ACC112 (cell line): ENCODE results near the gene TIGD6.

Experiments used
- H2AFZ ChIP-seq: fragments of 200-600 bp; sonication (generic); one replicate; pipeline ENCODE4 v1.6.0; 2017; ENCODE audit warnings: antibody characterized with exemption, low read length; ENCODE audit not compliant: unreplicated experiment
- H3K27ac ChIP-seq: fragments of 200-600 bp; sonication (generic); 2 replicates; pipeline ENCODE4 v1.5.1; 2014; ENCODE audit warnings: low read depth, mild to moderate bottlenecking, antibody characterized with exemption, low read length, moderate library complexity
- H3K27me3 ChIP-seq: fragments of 200-600 bp; sonication (generic); 2 replicates; pipeline ENCODE4 v1.6.1; 2014; ENCODE audit warnings: mild to moderate bottlenecking, antibody characterized with exemption, low read length, moderate library complexity, mixed read lengths; ENCODE audit not compliant: insufficient read depth
- H3K36me3 ChIP-seq: fragments of 200-600 bp; sonication (generic); 2 replicates; pipeline ENCODE4 v1.6.1; 2016; ENCODE audit warnings: mild to moderate bottlenecking, antibody characterized with exemption, low read length, moderate library complexity, mixed read lengths; ENCODE audit not compliant: insufficient read depth
- H3K4me1 ChIP-seq: fragments of 200-600 bp; sonication (generic); one replicate; pipeline ENCODE4 v1.6.1; 2016; ENCODE audit warnings: low read length, mixed read lengths; ENCODE audit not compliant: insufficient read depth, unreplicated experiment, control insufficient read depth
- H3K4me3 ChIP-seq: fragments of 200-600 bp; sonication (generic); 2 replicates; pipeline ENCODE4 v1.5.1; 2014; ENCODE audit warnings: mild to moderate bottlenecking, low read depth, low read length
- H3K79me2 ChIP-seq: fragments of 200-600 bp; sonication (generic); one replicate; pipeline ENCODE4 v1.6.0; 2016; ENCODE audit warnings: low read length; ENCODE audit not compliant: control insufficient read depth, unreplicated experiment, insufficient read depth

Gene TIGD6

DNA sequence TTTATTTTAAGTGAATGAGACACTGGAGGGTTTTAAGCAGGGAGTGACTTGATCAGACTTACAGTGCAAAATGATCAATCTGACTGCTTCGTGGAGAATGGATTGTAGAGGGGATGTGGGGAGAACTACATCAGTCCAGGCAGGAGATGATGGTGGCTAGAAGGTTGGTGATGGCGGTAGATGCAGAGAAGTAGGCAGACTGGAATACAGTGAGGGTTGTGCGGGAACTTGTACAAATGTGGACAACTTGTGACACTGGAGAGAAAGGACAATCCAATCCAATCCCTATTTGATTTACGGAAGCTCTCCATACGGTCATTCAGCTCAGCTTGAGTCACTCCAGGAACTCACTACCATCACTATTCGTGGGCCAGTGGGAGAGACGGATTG is 593 bp downstream of the TIGD6 start:
- H3K27ac ChIP-seq, result peak overlapping the region; percentile 79
- peaks cover 23% of the 10 kb centered on the region for H3K4me1 ChIP-seq
- H2AFZ ChIP-seq, result peak overlapping the region; percentile 40
- peaks cover 53% of the 10 kb centered on the region for H3K79me2 ChIP-seq
- H3K27me3 ChIP-seq, result no peaks in the 10 kb centered on the region
- H3K36me3 ChIP-seq, result peaks cover 9% of the 10 kb centered on the region; the same call in 1 of the 2 replicates
- H3K4me3 ChIP-seq, result peak overlapping the region; percentile 99

DNA sequence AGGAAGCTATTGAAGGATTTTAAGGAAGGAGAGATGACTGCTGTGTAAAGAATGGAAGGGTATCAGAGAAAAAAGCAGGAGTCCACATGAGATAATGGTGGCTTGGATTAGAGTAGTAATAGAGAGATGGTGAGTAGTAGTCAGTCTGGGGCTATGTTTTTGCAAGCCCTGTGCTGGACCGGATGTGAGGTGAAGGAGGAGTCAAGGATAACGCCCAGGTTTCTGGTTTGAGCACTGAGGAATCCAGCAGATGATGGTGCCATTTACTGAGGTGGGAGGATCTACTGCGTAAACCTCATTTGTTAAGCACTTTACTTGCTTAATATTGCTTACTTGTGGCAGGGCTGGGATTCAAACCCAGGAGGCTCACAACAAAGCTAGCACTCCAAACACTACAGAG is 1.1 kb downstream of the TIGD6 start:
- peak overlapping the region; percentile 99 for H3K4me3 ChIP-seq
- peaks cover 48% of the 10 kb centered on the region for H3K79me2 ChIP-seq
- H2AFZ ChIP-seq, result peak overlapping the region; percentile 1
- H3K36me3 ChIP-seq, result peaks cover 6% of the 10 kb centered on the region; the same call in 1 of the 2 replicates
- H3K27ac ChIP-seq, result peak overlapping the region; percentile 79
- H3K27me3 ChIP-seq, result no peaks in the 10 kb centered on the region
- H3K4me1 ChIP-seq, result peaks cover 23% of the 10 kb centered on the region

DNA sequence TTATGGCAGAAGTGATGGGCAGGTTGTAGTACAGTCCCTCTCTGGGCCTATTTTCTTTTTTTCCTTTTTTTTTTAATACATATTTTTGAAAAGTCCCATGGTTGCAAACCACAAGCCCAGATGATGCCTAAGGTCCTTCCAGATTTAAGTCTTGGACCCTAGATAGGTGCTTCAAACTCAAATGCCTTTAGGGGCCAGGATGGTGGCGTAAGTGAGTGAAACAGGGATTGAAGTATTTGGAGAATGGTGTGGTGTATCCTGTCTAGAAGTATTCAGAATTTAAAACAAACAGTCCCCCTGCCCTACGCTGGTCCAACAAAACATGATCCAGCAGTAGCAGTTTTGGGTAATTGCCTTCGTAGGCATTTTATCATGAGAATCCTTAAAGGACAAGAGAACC is 2.2 kb downstream of the TIGD6 start:
- Histone ChIP-seq H3K4me3 (no peak overlapping the region; the same call in 1 of the 2 replicates), H3K4me1 (peaks cover 23% of the 10 kb centered on the region), H2AFZ (no peak overlapping the region), H3K79me2 (peaks cover 39% of the 10 kb centered on the region), H3K36me3 (peaks cover 6% of the 10 kb centered on the region; the same call in 1 of the 2 replicates), H3K27me3 (no peaks in the 10 kb centered on the region), H3K27ac (no peak overlapping the region)

- Histone ChIP-seq H2AFZ (no peak overlapping the region), H3K4me1 (peaks cover 12% of the 10 kb centered on the region), H3K27me3 (no peaks in the 10 kb centered on the region), H3K27ac (no peak overlapping the region), H3K4me3 (no peak overlapping the region), H3K79me2 (peaks cover 19% of the 10 kb centered on the region), H3K36me3 (peaks cover 6% of the 10 kb centered on the region; the same call in 1 of the 2 replicates)
These were observed 4.1 kb downstream of the TIGD6 start for GRCh38 chr5:149996205-149996890.

DNA sequence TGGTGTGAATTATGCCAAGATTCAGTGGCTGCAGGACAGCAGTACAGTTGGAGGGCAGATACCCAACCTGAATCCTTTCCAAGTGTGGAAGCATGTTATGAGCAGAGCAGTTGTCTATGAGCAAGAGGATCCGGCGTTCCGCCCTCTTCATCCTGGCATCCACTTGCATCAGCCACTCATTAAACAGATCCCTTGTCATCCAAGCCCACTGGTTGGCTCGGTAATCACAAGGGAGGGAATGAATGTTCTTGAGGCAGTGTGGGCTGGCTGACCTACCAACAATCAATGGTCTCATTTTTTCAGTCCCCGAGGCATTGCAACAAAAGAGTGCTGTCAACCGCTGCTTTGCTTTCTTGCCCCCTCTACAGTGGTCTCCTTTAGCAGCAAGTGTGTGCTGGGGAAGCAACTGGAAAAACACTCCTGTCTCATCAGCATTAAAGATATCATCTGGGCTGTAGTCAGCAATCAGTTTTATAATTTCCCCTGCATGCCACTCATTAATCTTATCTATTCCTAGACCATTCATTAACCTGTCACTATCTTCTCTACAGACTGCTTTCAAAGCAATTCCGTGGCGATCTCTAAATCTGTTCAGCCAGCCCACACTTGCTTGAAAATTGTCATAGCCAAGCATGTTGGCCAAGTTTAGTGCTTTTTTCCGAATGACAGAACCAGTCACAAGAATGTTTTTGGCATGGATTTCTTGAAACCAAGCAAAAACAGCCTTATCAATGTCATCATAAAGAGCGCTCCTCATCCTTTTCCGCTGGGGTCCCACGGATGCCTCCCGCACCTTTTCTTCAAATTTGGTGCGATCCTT is 4.9 kb downstream of the TIGD6 start:
- Histone ChIP-seq H2AFZ (no peak overlapping the region), H3K36me3 (peaks cover 6% of the 10 kb centered on the region; the same call in 1 of the 2 replicates), H3K79me2 (peaks cover 12% of the 10 kb centered on the region), H3K27ac (no peak overlapping the region), H3K4me3 (no peak overlapping the region), H3K27me3 (no peaks in the 10 kb centered on the region), H3K4me1 (peaks cover 12% of the 10 kb centered on the region)

- no peaks in the 10 kb centered on the region for H3K79me2 ChIP-seq
- H3K4me3 ChIP-seq, result no peak overlapping the region
- no peak overlapping the region for H2AFZ ChIP-seq
These were observed 7.0 kb downstream of the TIGD6 start for GRCh38 chr5:149993471-149993870.

GRCh38 chr5:149990518-149991376 is 9.7 kb downstream of the TIGD6 start:
- H3K79me2 ChIP-seq, result no peaks in the 10 kb centered on the region
- no peak overlapping the region for H3K27ac ChIP-seq
- no peaks in the 10 kb centered on the region for H3K4me1 ChIP-seq
- H2AFZ ChIP-seq, result no peak overlapping the region
- H3K27me3 ChIP-seq, result no peaks in the 10 kb centered on the region
- H3K4me3 ChIP-seq, result no peak overlapping the region
- peaks cover 6% of the 10 kb centered on the region; the same call in 1 of the 2 replicates for H3K36me3 ChIP-seq

More at GRCh38 chr5:149993471-149993870, 7.0 kb downstream of the TIGD6 start:
- Histone ChIP-seq H3K4me1 (no peaks in the 10 kb centered on the region), H3K27ac (no peak overlapping the region), H3K27me3 (no peaks in the 10 kb centered on the region), H3K36me3 (peaks cover 6% of the 10 kb centered on the region; the same call in 1 of the 2 replicates)

DNA sequence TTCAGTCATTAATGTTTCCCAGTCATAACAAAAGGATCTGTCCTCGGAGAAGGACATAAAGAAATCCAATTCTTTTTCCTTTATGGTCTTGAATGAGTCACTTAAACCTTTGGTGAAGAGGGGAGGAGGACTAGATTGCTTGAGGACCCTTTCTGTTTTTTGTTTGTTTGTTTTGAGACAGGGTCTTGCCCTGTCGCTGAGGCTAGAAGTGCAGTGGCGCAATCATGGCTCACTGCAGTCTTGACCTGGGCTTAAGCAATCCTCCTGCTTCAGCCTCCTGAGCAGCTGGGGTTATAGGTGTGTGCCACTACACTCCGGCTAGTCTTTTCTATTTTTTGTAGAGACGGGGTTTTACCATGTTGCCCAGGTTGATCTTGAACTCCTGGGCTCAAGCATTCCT is 12.3 kb downstream of the TIGD6 start:
- no peak overlapping the region for H3K4me3 ChIP-seq
- no peaks in the 10 kb centered on the region for H3K79me2 ChIP-seq
- H2AFZ ChIP-seq, result no peak overlapping the region
- no peak overlapping the region for H3K27ac ChIP-seq
- H3K36me3 ChIP-seq, result no peaks in the 10 kb centered on the region
- no peaks in the 10 kb centered on the region for H3K27me3 ChIP-seq
- no peaks in the 10 kb centered on the region for H3K4me1 ChIP-seq

DNA sequence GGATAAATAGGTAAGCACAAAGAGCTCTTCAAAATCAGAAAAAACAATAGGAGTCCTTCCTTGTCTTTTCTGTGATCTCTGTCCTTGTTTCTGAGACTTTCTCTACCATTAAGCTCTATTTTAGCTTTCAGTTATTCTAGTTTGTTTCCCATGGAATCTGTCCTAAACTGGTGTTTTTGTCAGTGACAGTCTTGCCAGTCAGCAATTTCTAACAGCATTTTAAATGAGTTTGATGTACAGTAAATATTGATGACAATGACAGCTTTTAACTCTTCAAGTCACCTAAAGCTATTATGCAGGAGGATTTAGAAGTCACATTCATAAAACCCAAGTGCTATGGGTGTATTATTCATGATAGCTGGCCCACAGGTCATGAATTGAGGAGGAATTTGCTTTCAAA is 17.9 kb downstream of the TIGD6 start:
- Histone ChIP-seq H3K79me2 (no peaks in the 10 kb centered on the region), H3K27ac (no peak overlapping the region), H3K27me3 (no peaks in the 10 kb centered on the region), H3K4me1 (no peaks in the 10 kb centered on the region), H3K36me3 (peaks cover 4% of the 10 kb centered on the region), H2AFZ (no peak overlapping the region), H3K4me3 (no peak overlapping the region)

- Histone ChIP-seq H3K4me1 (peaks cover 5% of the 10 kb centered on the region), H3K27me3 (no peaks in the 10 kb centered on the region), H3K79me2 (peaks cover 5% of the 10 kb centered on the region), H3K27ac (no peak overlapping the region), H3K4me3 (no peak overlapping the region), H2AFZ (no peak overlapping the region), H3K36me3 (peaks cover 4% of the 10 kb centered on the region)
These were observed 19.2 kb downstream of the TIGD6 start for GRCh38 chr5:149981206-149981605.
